Activated CD8-positive, alpha-beta memory T cell treated with anti-CD3 and anti-CD28 coated beads, Interleukin-2, amount 50 U/mL, for 24 hours (primary cell): Measurements from ENCODE around the gene CDK14.
"Not testable (repeated sequence)": the region's sequence is repeated elsewhere in the genome, so short reads cannot be mapped to it uniquely, and the experiment has no call there.

Experiments
- DNase-seq: peaks from one replicate; pipeline ENCODE4 v3.0.0-alpha.2; 2020; ENCODE audit errors: extremely low read depth

CDK14 gene

GRCh38 chr7:90629297-90629918 is 33.3 kb downstream of the CDK14 start:
- no peak for DNase-seq

GRCh38 chr7:90631502-90631901 is 35.4 kb downstream of the CDK14 start:
- DNase-seq, result no peak

- DNase-seq, result not testable (repeated sequence)
These were observed 43.6 kb downstream of the CDK14 start for GRCh38 chr7:90639683-90640082.

GRCh38 chr7:90642978-90643377 is 46.9 kb downstream of the CDK14 start:
- DNase-seq, result no peak

GRCh38 chr7:90645784-90646183 is 49.7 kb downstream of the CDK14 start:
- no peak for DNase-seq

- DNase-seq, result no peak
These were observed 52.0 kb downstream of the CDK14 start for GRCh38 chr7:90648107-90648506.

- DNase-seq, result no peak
These were observed 52.7 kb downstream of the CDK14 start for GRCh38 chr7:90648834-90649233.

- no peak for DNase-seq
These were observed 58.8 kb downstream of the CDK14 start for GRCh38 chr7:90654718-90655427.

GRCh38 chr7:90655566-90655965 is 59.4 kb downstream of the CDK14 start:
- no peak for DNase-seq

GRCh38 chr7:90657481-90657880 is 61.4 kb downstream of the CDK14 start:
- DNase-seq, result no peak

- no peak for DNase-seq
These were observed 64.0 kb downstream of the CDK14 start for GRCh38 chr7:90660100-90660499.

- DNase-seq, result no peak
These were observed 64.7 kb downstream of the CDK14 start for GRCh38 chr7:90660819-90661218.

GRCh38 chr7:90661290-90662151 is 65.4 kb downstream of the CDK14 start:
- DNase-seq, result no peak

GRCh38 chr7:90663176-90663575 is 67.1 kb downstream of the CDK14 start:
- no peak for DNase-seq

GRCh38 chr7:90666186-90666585 is 70.1 kb downstream of the CDK14 start:
- DNase-seq, result no peak

GRCh38 chr7:90668992-90669391 is 72.9 kb downstream of the CDK14 start:
- no peak for DNase-seq

- DNase-seq, result no peak
These were observed 73.4 kb downstream of the CDK14 start for GRCh38 chr7:90669492-90669891.

GRCh38 chr7:90671571-90671970 is 75.5 kb downstream of the CDK14 start:
- DNase-seq, result no peak

- no peak for DNase-seq
These were observed 76.1 kb downstream of the CDK14 start for GRCh38 chr7:90672210-90672609.

- DNase-seq, result no peak
These were observed 78.5 kb downstream of the CDK14 start for GRCh38 chr7:90674625-90675024.

- DNase-seq, result no peak
These were observed 79.9 kb downstream of the CDK14 start for GRCh38 chr7:90675982-90676381.

GRCh38 chr7:90677486-90678404 is 81.6 kb downstream of the CDK14 start:
- DNase-seq, result no peak
